ENCODE results near the gene BCR. TPM values are rescaled to one million over a fixed set of nuclear protein-coding genes. Genes with fewer than 3 reads are reported as not detected.

Gene BCR
- polyA plus RNA-seq, 1 experiment, result 21.4 TPM

GRCh38 chr22:23225724-23226496 lies 45.6 kb downstream of the BCR start:
- H3K9me3 ChIP-seq (ENCODE audit: control insufficient read depth, insufficient read depth, low read length), result no peaks in the 10 kb centered on the region; the same call in 1 of the 2 replicates
- no peak for TF ChIP-seq CTCF (IDR thresholded peaks at IDR 0.05; ENCODE audit: low read depth, low read length)
- H3K27ac ChIP-seq (ENCODE audit: low read depth, low read length), result peak overlapping the region; percentile 39
- no peaks in the 10 kb centered on the region for H3K27me3 ChIP-seq (ENCODE audit: control insufficient read depth, insufficient read depth, low read length)
- DNase-seq (ENCODE audit: low read depth, low spot score), result no peak
- no peak overlapping the region for H3K4me3 ChIP-seq (ENCODE audit: low read depth, low read length)
- CTCF ChIA-PET, result interaction anchor here (0.8 to 1.7 kb wide), 5 partner anchors 13 to 56 kb away, joined by 3 to 8 read pairs (median 3); no protein-coding TSS in a partner anchor
- POLR2A ChIA-PET, result no interaction called here

- ChIA-PET POLR2A (no interaction called here), CTCF (interaction anchor here (0.8 to 1.7 kb wide), 4 partner anchors 12 to 55 kb away, joined by 3 to 8 read pairs (median 4); no protein-coding TSS in a partner anchor)
- peak overlapping the region; percentile 39 for H3K27ac ChIP-seq (ENCODE audit: low read depth, low read length)
- no peaks in the 10 kb centered on the region for H3K27me3 ChIP-seq (ENCODE audit: control insufficient read depth, insufficient read depth, low read length)
- no peak for TF ChIP-seq CTCF (IDR thresholded peaks at IDR 0.05; ENCODE audit: low read depth, low read length)
- no peak for DNase-seq (ENCODE audit: low read depth, low spot score)
- no peaks in the 10 kb centered on the region; the same call in 1 of the 2 replicates for H3K9me3 ChIP-seq (ENCODE audit: control insufficient read depth, insufficient read depth, low read length)
- H3K4me3 ChIP-seq (ENCODE audit: low read depth, low read length), result no peak overlapping the region
Observed at GRCh38 chr22:23226497-23226850, 46.2 kb downstream of the BCR start.

- Histone ChIP-seq H3K27ac (ENCODE audit: low read depth, low read length) (no peak overlapping the region), H3K4me3 (ENCODE audit: low read depth, low read length) (no peak overlapping the region), H3K27me3 (ENCODE audit: control insufficient read depth, insufficient read depth, low read length) (no peaks in the 10 kb centered on the region), H3K9me3 (ENCODE audit: control insufficient read depth, insufficient read depth, low read length) (no peaks in the 10 kb centered on the region; the same call in 1 of the 2 replicates)
- TF ChIP-seq CTCF (IDR thresholded peaks at IDR 0.05; ENCODE audit: low read depth, low read length), result no peak
- ChIA-PET CTCF (interaction anchor here (0.6 to 1.3 kb wide), 2 partner anchors 54 to 166 kb away, joined by 4 read pairs; no protein-coding TSS in a partner anchor), POLR2A (no interaction called here)
- DNase-seq (ENCODE audit: low read depth, low spot score), result no peak
Observed at GRCh38 chr22:23227380-23227779, 47.1 kb downstream of the BCR start.

- no peaks in the 10 kb centered on the region; the same call in 1 of the 2 replicates for H3K9me3 ChIP-seq (ENCODE audit: control insufficient read depth, insufficient read depth, low read length)
- CTCF ChIA-PET, result no interaction called here
- no peak for DNase-seq (ENCODE audit: low read depth, low spot score)
- no peaks in the 10 kb centered on the region for H3K27me3 ChIP-seq (ENCODE audit: control insufficient read depth, insufficient read depth, low read length)
- no peak overlapping the region for H3K27ac ChIP-seq (ENCODE audit: low read depth, low read length)
- H3K4me3 ChIP-seq (ENCODE audit: low read depth, low read length), result no peak overlapping the region
- no peak for TF ChIP-seq CTCF (IDR thresholded peaks at IDR 0.05; ENCODE audit: low read depth, low read length)
- POLR2A ChIA-PET, result no interaction called here
Observed at GRCh38 chr22:23228503-23228902, 48.2 kb downstream of the BCR start.

- Histone ChIP-seq H3K4me3 (ENCODE audit: low read depth, low read length) (no peak overlapping the region), H3K27ac (ENCODE audit: low read depth, low read length) (no peak overlapping the region), H3K9me3 (ENCODE audit: control insufficient read depth, insufficient read depth, low read length) (no peaks in the 10 kb centered on the region; the same call in 1 of the 2 replicates), H3K27me3 (ENCODE audit: control insufficient read depth, insufficient read depth, low read length) (no peaks in the 10 kb centered on the region)
- CTCF ChIA-PET, result interaction anchor here (0.6 kb wide), 1 partner anchor 11 kb away, joined by 3 read pairs; no protein-coding TSS in a partner anchor
- no peak for TF ChIP-seq CTCF (IDR thresholded peaks at IDR 0.05; ENCODE audit: low read depth, low read length)
- no peak for DNase-seq (ENCODE audit: low read depth, low spot score)
- POLR2A ChIA-PET, result no interaction called here
Observed at GRCh38 chr22:23229646-23230045, 49.3 kb downstream of the BCR start.
